ENCODE data around the gene PIGV. TPM values are rescaled to one million over a fixed set of nuclear protein-coding genes. Genes with fewer than 3 reads are reported as not detected.

Gene PIGV
- total RNA-seq, 1 experiment from 2014 or later = 7.5 TPM

DNA sequence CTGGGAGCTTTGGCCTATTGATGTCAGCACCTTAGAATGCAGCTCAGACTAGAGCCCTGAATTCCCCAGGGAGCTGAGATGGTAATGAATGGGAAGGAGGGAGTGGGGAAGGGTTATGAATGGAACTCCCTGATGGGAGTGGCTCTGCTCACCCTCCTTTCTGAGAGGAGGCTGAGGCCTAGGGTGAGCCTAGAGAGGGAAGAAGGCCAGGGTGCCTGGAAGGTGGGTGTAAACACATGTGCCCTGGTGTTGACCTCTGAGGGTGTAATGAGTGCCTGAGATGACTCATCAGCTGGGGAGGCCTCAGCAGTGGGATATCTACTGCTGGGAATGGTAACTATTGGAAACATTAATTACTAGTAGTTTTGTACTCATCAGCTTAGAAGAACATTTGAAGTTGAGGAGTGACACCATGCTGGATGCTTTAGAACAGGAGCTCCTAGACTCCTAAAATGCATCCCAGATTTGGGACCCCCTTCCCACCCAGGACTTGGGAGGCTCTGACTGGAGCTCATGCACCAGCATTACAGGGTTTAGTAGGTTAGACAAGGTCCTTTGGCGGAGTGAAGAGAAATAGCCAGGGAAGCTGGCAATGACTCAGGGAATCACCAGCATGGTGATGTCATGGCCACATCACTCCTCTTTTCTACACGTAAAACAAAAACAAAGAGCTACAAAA, 16.0 kb upstream of the PIGV start:
- Histone ChIP-seq H4K91ac (ENCODE audit: insufficient read length, low read depth, low read length) (no peak overlapping the region), H2BK20ac (ENCODE audit: low read depth, low read length, poor library complexity, severe bottlenecking) (no peak overlapping the region), H2BK5ac (ENCODE audit: insufficient read length, low read length) (no peak overlapping the region), H4K20me1 (ENCODE audit: control insufficient read depth, insufficient read depth, insufficient read length) (no peaks in the 10 kb centered on the region), H2AFZ (ENCODE audit: low read length) (no peak overlapping the region), H2AK5ac (ENCODE audit: insufficient read length, low read length) (no peak overlapping the region), H3K4me2 (ENCODE audit: insufficient read depth, insufficient read length, low read length) (no peak overlapping the region), H2BK15ac (ENCODE audit: low read depth, low read length) (no peak overlapping the region), H3K79me2 (ENCODE audit: insufficient read depth, low read length) (no peaks in the 10 kb centered on the region), H2BK120ac (ENCODE audit: low read depth, low read length, poor library complexity, severe bottlenecking) (no peak overlapping the region), H3K9ac (ENCODE audit: extremely low read depth, insufficient read length, low read length) (no peak overlapping the region), H3K4me1 (ENCODE audit: insufficient read depth, low read length) (no peaks in the 10 kb centered on the region), H4K5ac (ENCODE audit: insufficient read length, low read depth, low read length) (no peak overlapping the region), H3K27ac (ENCODE audit: insufficient read length, low read depth, low read length) (no peak overlapping the region), H3K9me3 (ENCODE audit: control insufficient read depth, low read depth, low read length) (no peaks in the 10 kb centered on the region), H3K23ac (ENCODE audit: insufficient read length, low read depth, low read length) (no peak overlapping the region), H3K18ac (ENCODE audit: insufficient read length, low read depth, low read length) (no peak overlapping the region), H3T11ph (ENCODE audit: low read length) (no peak overlapping the region), H3K4ac (ENCODE audit: low read depth, low read length) (no peak overlapping the region), H2BK12ac (ENCODE audit: insufficient read length, low read depth, low read length) (no peak overlapping the region), H3K79me1 (ENCODE audit: insufficient read depth, low read depth, low read length, poor library complexity, severe bottlenecking) (no peaks in the 10 kb centered on the region), H3K27me3 (ENCODE audit: insufficient read depth, low read length) (no peaks in the 10 kb centered on the region), H3K23me2 (ENCODE audit: insufficient read length, low read depth, low read length, poor library complexity, severe bottlenecking) (no peaks in the 10 kb centered on the region), H3K14ac (ENCODE audit: insufficient read depth, low read length) (no peak overlapping the region), H3K56ac (ENCODE audit: insufficient read length, low read depth, low read length) (no peak overlapping the region), H4K8ac (replicated peaks; ENCODE audit: insufficient read length, low read depth, low read length) (no peak overlapping the region)
- no peak for TF ChIP-seq CTCF (conservative IDR thresholded peaks at IDR 0.05)
- H3K27me3 Mint-ChIP-seq (ENCODE audit: low read depth) = no peaks in the 10 kb centered on the region; the same call in 1 of the 2 replicates
- H3K36me3 Mint-ChIP-seq (ENCODE audit: insufficient read depth in 1 of 3, low read depth in 3 of 3) = peaks cover 81 to 99% (median 98%) of the 10 kb centered on the region in 3 experiments; a peak in 6 of 7 replicates
- H3K9me3 Mint-ChIP-seq = no peaks in the 10 kb centered on the region
- H3K4me3 Mint-ChIP-seq = no peak overlapping the region; a peak in 1 of 5 replicates
- H3K4me1 Mint-ChIP-seq = no peaks in the 10 kb centered on the region
- no CpG with 5 or more reads among the region's 2 CpGs for WGBS (ENCODE audit: extremely low coverage, insufficient read length, low lambda C conversion rate)
- peak overlapping the region in 2 of 3 experiments; percentile 47 to 73; a peak in 3 of 7 replicates for H3K27ac Mint-ChIP-seq
- DNase-seq = no peak
